OCI-LY1 (cell line): Measurements from ENCODE around the gene ACBD3.

ENCODE experiments used
- H2AFZ ChIP-seq: fragments of 200-600 bp; sonication (generic), shearing (Covaris generic); 2 replicates; pipeline ENCODE4 v1.6.0; 2014; ENCODE audit warnings: antibody characterized with exemption, mild to moderate bottlenecking, low read length
- H3F3A ChIP-seq: fragments of 200-600 bp; sonication (generic), shearing (Covaris generic); 2 replicates; pipeline ENCODE4 v1.6.0; 2014; ENCODE audit warnings: mild to moderate bottlenecking, antibody characterized with exemption, low read length, moderate library complexity; ENCODE audit not compliant: insufficient read depth
- H3K27ac ChIP-seq: fragments of 200-600 bp; sonication (generic); 2 replicates; pipeline ENCODE4 v1.5.1; 2014; ENCODE audit warnings: low read length, mixed run types, mild to moderate bottlenecking, low read depth; ENCODE audit not compliant: poor library complexity, severe bottlenecking
- H3K27me3 ChIP-seq: fragments of 200-600 bp; sonication (generic); 2 replicates; pipeline ENCODE4 v1.6.0; 2014; ENCODE audit warnings: antibody characterized with exemption, mild to moderate bottlenecking, low read length, moderate library complexity; ENCODE audit not compliant: insufficient read depth
- H3K36me3 ChIP-seq: fragments of 200-600 bp; sonication (generic); 2 replicates; pipeline ENCODE4 v1.6.1; 2014; ENCODE audit warnings: mild to moderate bottlenecking, antibody characterized with exemption, low read length, moderate library complexity, mixed read lengths; ENCODE audit not compliant: insufficient read depth
- H3K4me1 ChIP-seq: fragments of 200-600 bp; sonication (generic); 2 replicates; pipeline ENCODE4 v1.5.1; 2014; ENCODE audit warnings: mild to moderate bottlenecking, low read length, moderate library complexity; ENCODE audit not compliant: insufficient read depth, severe bottlenecking
- H3K4me2 ChIP-seq: fragments of 200-600 bp; sonication (generic), shearing (Covaris generic); 2 replicates; pipeline ENCODE4 v1.6.1; 2014; ENCODE audit warnings: low read length
- H3K4me3 ChIP-seq: fragments of 200-600 bp; sonication (generic); 2 replicates; pipeline ENCODE4 v1.5.1; 2014; ENCODE audit warnings: low read length, low read depth, mild to moderate bottlenecking, mixed read lengths; ENCODE audit not compliant: poor library complexity, severe bottlenecking
- H3K79me2 ChIP-seq: fragments of 200-600 bp; shearing (Covaris generic); 2 replicates; pipeline ENCODE4 v1.6.1; 2016; ENCODE audit warnings: mixed run types, low read length, mixed read lengths; ENCODE audit not compliant: insufficient read depth
- H3K9ac ChIP-seq: fragments of 200-600 bp; sonication (generic), shearing (Covaris generic); 2 replicates; pipeline ENCODE4 v1.6.1; 2014; ENCODE audit warnings: mild to moderate bottlenecking, low read length, mixed read lengths
- H3K9me2 ChIP-seq: fragments of 200-600 bp; sonication (generic), shearing (Covaris generic); 2 replicates; pipeline ENCODE4 v1.6.1; 2014; ENCODE audit warnings: low read depth, mild to moderate bottlenecking, low read length, mixed read lengths
- H3K9me3 ChIP-seq: fragments of 200-600 bp; shearing (Covaris generic); 2 replicates; pipeline ENCODE4 v1.6.1; 2014; ENCODE audit warnings: low read length, mixed read lengths
- H4K20me1 ChIP-seq: fragments of 200-600 bp; sonication (generic), shearing (Covaris generic); 2 replicates; pipeline ENCODE4 v1.6.0; 2016; ENCODE audit warnings: mild to moderate bottlenecking, low read length; ENCODE audit not compliant: insufficient read depth
- CTCF ChIP-seq: fragments of 200-600 bp; sonication (generic), shearing (Covaris generic); IDR thresholded peaks from 2 replicates; pipeline ENCODE4 v1.5.1; 2017; ENCODE audit warnings: mild to moderate bottlenecking, antibody characterized with exemption, low read length, moderate library complexity, mixed read lengths
- EZH2 ChIP-seq: fragments of 200-600 bp; sonication (generic), shearing (Covaris generic); IDR thresholded peaks from 2 replicates; pipeline ENCODE4 v1.8.0; 2017; ENCODE audit warnings: borderline replicate concordance, mixed run types, mild to moderate bottlenecking, antibody characterized with exemption, low read length, moderate library complexity, mixed read lengths

The ACBD3 gene

GRCh38 chr1:226123212-226123560, 63.4 kb downstream of the ACBD3 start:
- no peaks in the 10 kb centered on the region for H3K9me3 ChIP-seq
- H2AFZ ChIP-seq: no peak overlapping the region
- H3K9ac ChIP-seq: peak overlapping the region; percentile 91; the same call in 1 of the 2 replicates
- no peaks in the 10 kb centered on the region for H3K9me2 ChIP-seq
- peaks cover 55% of the 10 kb centered on the region for H3K4me1 ChIP-seq
- H3K27me3 ChIP-seq: no peaks in the 10 kb centered on the region; the same call in none of the 2 replicates
- H3K36me3 ChIP-seq: no peaks in the 10 kb centered on the region
- H3K4me2 ChIP-seq: peak overlapping the region; percentile 90
- H3K79me2 ChIP-seq: no peaks in the 10 kb centered on the region
- H4K20me1 ChIP-seq: no peaks in the 10 kb centered on the region
- H3K27ac ChIP-seq: peak overlapping the region; percentile 95
- peak overlapping the region; percentile 73 for H3K4me3 ChIP-seq
- 0 out of 2 replicates have a peak, but pooled peaks cover 3% of the 10 kb centered on the region for H3F3A ChIP-seq
- TF ChIP-seq EZH2 (no peak), CTCF (no peak)

GRCh38 chr1:226121587-226122400, 64.7 kb downstream of the ACBD3 start:
- Histone ChIP-seq H3K36me3 (no peaks in the 10 kb centered on the region), H3K4me2 (peak overlapping the region; percentile 90), H3K9me3 (no peaks in the 10 kb centered on the region), H3K79me2 (no peaks in the 10 kb centered on the region), H3K27ac (peak overlapping the region; percentile 95), H3K9me2 (no peaks in the 10 kb centered on the region), H3K27me3 (no peaks in the 10 kb centered on the region; the same call in none of the 2 replicates), H3K9ac (peak overlapping the region; percentile 91), H2AFZ (no peak overlapping the region), H3F3A (0 out of 2 replicates have a peak, but pooled peaks cover 3% of the 10 kb centered on the region), H4K20me1 (no peaks in the 10 kb centered on the region), H3K4me3 (peak overlapping the region; percentile 73), H3K4me1 (peaks cover 41% of the 10 kb centered on the region)
- TF ChIP-seq CTCF (peak; percentile 61), EZH2 (no peak)

GRCh38 chr1:226121049-226121586, 65.4 kb downstream of the ACBD3 start:
- Histone ChIP-seq H3K4me3 (peak overlapping the region; percentile 73), H3K79me2 (no peaks in the 10 kb centered on the region), H3K27ac (peak overlapping the region; percentile 95), H3K4me1 (peaks cover 40% of the 10 kb centered on the region), H3F3A (0 out of 2 replicates have a peak, but pooled peaks cover 3% of the 10 kb centered on the region), H3K27me3 (no peaks in the 10 kb centered on the region; the same call in none of the 2 replicates), H3K9ac (peak overlapping the region; percentile 91; the same call in 1 of the 2 replicates), H3K4me2 (peak overlapping the region; percentile 90), H3K36me3 (no peaks in the 10 kb centered on the region), H4K20me1 (no peaks in the 10 kb centered on the region), H3K9me2 (no peaks in the 10 kb centered on the region), H3K9me3 (no peaks in the 10 kb centered on the region), H2AFZ (no peak overlapping the region)
- TF ChIP-seq CTCF (no peak), EZH2 (no peak)
